ENCODE results near the gene OSBP2.

OSBP2 gene

GRCh38 chr22:30876915-30877553 is 182.4 kb downstream of the OSBP2 start:
- no peak for DNase-seq (ENCODE audit: low read depth in 3 of 3, low spot score in 1 of 3)

- no peak for DNase-seq (ENCODE audit: low read depth in 3 of 3, low spot score in 1 of 3)
Observed at GRCh38 chr22:30877662-30878515, 183.2 kb downstream of the OSBP2 start.

- DNase-seq (ENCODE audit: low read depth in 3 of 3, low spot score in 1 of 3) = no peak
Observed at GRCh38 chr22:30878516-30879414, 184.1 kb downstream of the OSBP2 start.

- no peak for DNase-seq (ENCODE audit: low read depth in 3 of 3, low spot score in 1 of 3)
Observed at GRCh38 chr22:30879415-30879797, 184.7 kb downstream of the OSBP2 start.

GRCh38 chr22:30880181-30880601 is 185.5 kb downstream of the OSBP2 start:
- DNase-seq (ENCODE audit: low read depth in 3 of 3, low spot score in 1 of 3) = no peak

- DNase-seq (ENCODE audit: low read depth in 3 of 3, low spot score in 1 of 3) = no peak
Observed at GRCh38 chr22:30880847-30881246, 186.2 kb downstream of the OSBP2 start.

GRCh38 chr22:30881361-30882183 is 186.9 kb downstream of the OSBP2 start:
- DNase-seq (ENCODE audit: low read depth in 3 of 3, low spot score in 1 of 3) = no peak

GRCh38 chr22:30882184-30882717 is 187.6 kb downstream of the OSBP2 start:
- no peak for DNase-seq (ENCODE audit: low read depth in 3 of 3, low spot score in 1 of 3)

- no peak for DNase-seq (ENCODE audit: low read depth in 3 of 3, low spot score in 1 of 3)
Observed at GRCh38 chr22:30882974-30883533, 188.4 kb downstream of the OSBP2 start.

- no peak for DNase-seq (ENCODE audit: low read depth in 3 of 3, low spot score in 1 of 3)
Observed at GRCh38 chr22:30883586-30884145, 189.0 kb downstream of the OSBP2 start.

GRCh38 chr22:30884211-30885000 is 189.7 kb downstream of the OSBP2 start:
- DNase-seq (ENCODE audit: low read depth in 3 of 3, low spot score in 1 of 3) = no peak

- DNase-seq (ENCODE audit: low read depth in 3 of 3, low spot score in 1 of 3) = no peak
Observed at GRCh38 chr22:30885001-30885366, 190.3 kb downstream of the OSBP2 start.

- DNase-seq (ENCODE audit: low read depth in 3 of 3, low spot score in 1 of 3) = no peak
Observed at GRCh38 chr22:30885591-30885990, 190.9 kb downstream of the OSBP2 start.

- no peak for DNase-seq (ENCODE audit: low read depth in 3 of 3, low spot score in 1 of 3)
Observed at GRCh38 chr22:30887453-30887852, 192.8 kb downstream of the OSBP2 start.

- no peak for DNase-seq (ENCODE audit: low read depth in 3 of 3, low spot score in 1 of 3)
Observed at GRCh38 chr22:30887861-30888260, 193.2 kb downstream of the OSBP2 start.

GRCh38 chr22:30889268-30889995 is 194.8 kb downstream of the OSBP2 start:
- DNase-seq (ENCODE audit: low read depth in 3 of 3, low spot score in 1 of 3) = no peak

- DNase-seq (ENCODE audit: low read depth in 3 of 3, low spot score in 1 of 3) = no peak
Observed at GRCh38 chr22:30889996-30890480, 195.4 kb downstream of the OSBP2 start.

Data from stimulated activated CD4-positive, alpha-beta T cell treated with anti-CD3 and anti-CD28 coated beads, TNF-alpha, amount 100 ng/mL, for 1 hour (primary cell).